ENCODE measurements around the gene LRRC26. TPM values are rescaled to one million over a fixed set of nuclear protein-coding genes. Genes with fewer than 3 reads are reported as not detected.
A peak's percentile ranks its signal among the peaks of the same experiment; 100 is the strongest.

LRRC26 gene
- polyA plus RNA-seq, 1 donor (not counting 4 experiments of a cell fraction or from before 2014, with no cell fraction given) = not detected

DNA sequence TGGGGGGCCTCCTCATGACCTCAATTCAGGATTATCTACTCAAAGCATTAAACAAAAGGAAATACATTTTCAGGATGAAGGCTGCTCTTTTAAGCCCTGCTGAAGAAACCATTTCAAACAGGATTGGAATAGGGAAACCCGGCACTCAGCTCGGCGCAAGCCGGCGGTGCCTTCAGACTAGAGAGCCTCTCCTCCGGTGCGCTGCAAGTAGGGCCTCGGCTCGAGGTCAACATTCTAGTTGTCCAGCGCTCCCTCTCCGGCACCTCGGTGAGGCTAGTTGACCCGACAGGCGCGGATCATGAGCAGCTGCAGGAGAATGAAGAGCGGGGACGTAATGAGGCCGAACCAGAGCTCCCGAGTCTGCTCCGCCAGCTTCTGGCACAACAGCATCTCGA lies 34.9 kb upstream of the LRRC26 start:
- Histone ChIP-seq H3K4me1 (ENCODE audit: control insufficient read depth, extremely low read depth, insufficient read depth, low read length) (peaks cover 30% of the 10 kb centered on the region), H3K9me1 (ENCODE audit: control insufficient read depth, extremely low read depth, insufficient read depth, low read length) (no peaks in the 10 kb centered on the region), H3K27ac (ENCODE audit: control insufficient read depth, insufficient read depth, low read length) (peak overlapping the region; percentile 83), H2AFZ (ENCODE audit: control insufficient read depth, low read length) (peak overlapping the region; percentile 78), H3K4me2 (ENCODE audit: control insufficient read depth, extremely low read depth, insufficient read depth, low read depth, low read length) (peak overlapping the region; percentile 88), H3K9me3 (ENCODE audit: control insufficient read depth, low read depth, low read length) (no peaks in the 10 kb centered on the region), H4K20me1 (ENCODE audit: control insufficient read depth, extremely low read depth, insufficient read depth, low read length) (no peaks in the 10 kb centered on the region), H3K4me3 (ENCODE audit: control insufficient read depth in 2 of 3, extremely low read depth in 1 of 3, insufficient read depth in 2 of 3, low read depth in 1 of 3, low read length in 3 of 3) (peak overlapping the region; percentile 93 to 97 (median 96)), H3K27me3 (ENCODE audit: control insufficient read depth, extremely low read depth, insufficient read depth, low read length) (no peaks in the 10 kb centered on the region), H3K36me3 (ENCODE audit: control insufficient read depth in 2 of 2, extremely low read depth in 1 of 2, insufficient read depth in 2 of 2, low read length in 2 of 2) (peaks cover 5 to 7% of the 10 kb centered on the region in 2 experiments), H3K79me2 (ENCODE audit: control insufficient read depth, insufficient read depth, low read length) (peaks cover 53% of the 10 kb centered on the region), H3K9ac (ENCODE audit: control insufficient read depth, extremely low read depth, insufficient read depth, low read length) (peak overlapping the region; percentile 93)
- FAIRE-seq = no peak
- dilution Hi-C loops (cut with MboI; ENCODE audit: extremely low pct_ligation_motif_present, low sequenced_read_pairs) = no loop called here
- DNase-seq (ENCODE audit: low read depth, low spot score) = no peak
- TF ChIP-seq CTCF (optimal IDR thresholded peaks at IDR 0.05 in 1 of 3, IDR thresholded peaks at IDR 0.05 in 1 of 3, conservative IDR thresholded peaks at IDR 0.05 in 1 of 3; ENCODE audit: extremely low read depth in 1 of 3, insufficient read depth in 2 of 3, low read length in 3 of 3) (no peak), EZH2 (IDR thresholded peaks at IDR 0.05; ENCODE audit: low read length) (no peak)

- Histone ChIP-seq H3K79me2 (ENCODE audit: control insufficient read depth, insufficient read depth, low read length) (peaks cover 53% of the 10 kb centered on the region), H3K4me2 (ENCODE audit: control insufficient read depth, extremely low read depth, insufficient read depth, low read depth, low read length) (no peak overlapping the region), H3K9me1 (ENCODE audit: control insufficient read depth, extremely low read depth, insufficient read depth, low read length) (no peaks in the 10 kb centered on the region), H3K9me3 (ENCODE audit: control insufficient read depth, low read depth, low read length) (no peaks in the 10 kb centered on the region), H3K36me3 (ENCODE audit: control insufficient read depth in 2 of 2, extremely low read depth in 1 of 2, insufficient read depth in 2 of 2, low read length in 2 of 2) (peaks cover 0 to 3% of the 10 kb centered on the region in 2 experiments), H3K27me3 (ENCODE audit: control insufficient read depth, extremely low read depth, insufficient read depth, low read length) (no peaks in the 10 kb centered on the region), H2AFZ (ENCODE audit: control insufficient read depth, low read length) (no peak overlapping the region), H3K4me1 (ENCODE audit: control insufficient read depth, extremely low read depth, insufficient read depth, low read length) (peaks cover 42% of the 10 kb centered on the region), H3K4me3 (ENCODE audit: control insufficient read depth in 2 of 3, extremely low read depth in 1 of 3, insufficient read depth in 2 of 3, low read depth in 1 of 3, low read length in 3 of 3) (no peak overlapping the region), H3K27ac (ENCODE audit: control insufficient read depth, insufficient read depth, low read length) (no peak overlapping the region), H3K9ac (ENCODE audit: control insufficient read depth, extremely low read depth, insufficient read depth, low read length) (no peak overlapping the region), H4K20me1 (ENCODE audit: control insufficient read depth, extremely low read depth, insufficient read depth, low read length) (no peaks in the 10 kb centered on the region)
- FAIRE-seq (no peak), DNase-seq (ENCODE audit: low read depth, low spot score) (no peak)
- dilution Hi-C loops (cut with MboI; ENCODE audit: extremely low pct_ligation_motif_present, low sequenced_read_pairs) = no loop called here
- TF ChIP-seq EZH2 (IDR thresholded peaks at IDR 0.05; ENCODE audit: low read length) = no peak
- TF ChIP-seq CTCF (optimal IDR thresholded peaks at IDR 0.05 in 1 of 3, IDR thresholded peaks at IDR 0.05 in 1 of 3, conservative IDR thresholded peaks at IDR 0.05 in 1 of 3; ENCODE audit: extremely low read depth in 1 of 3, insufficient read depth in 2 of 3, low read length in 3 of 3) = no peak
Observed at GRCh38 chr9:137202966-137203365, 33.1 kb upstream of the LRRC26 start.

All from keratinocyte (primary cell).